HepG2 (cell line): Measurements from ENCODE around the gene TNS1. TPM values are rescaled to one million over a fixed set of nuclear protein-coding genes. Genes with fewer than 3 reads are reported as not detected.

Source experiments
- ATAC-seq: fragments of 200-7000 bp; cut with Tn5 transposase; 3 replicates; pipeline ENCODE4 v1.9.1; 2020; ENCODE audit warnings: mild to moderate bottlenecking, moderate library complexity
- BruUV-seq: library from RNA; stranded (reverse); fragments of 400-500 nt; replicated peaks from 2 replicates; lab custom pipeline; 2021; lab: Mats Ljungman, UMichigan
- CTCF ChIA-PET: fragments of 300-600 bp; formaldehyde crosslinking; extraction: SDS; loops from one replicate; lab custom pipeline; 2021; ENCODE audit warnings: low total read pairs, inconsistent platforms, low intra/inter-chr PET ratio; lab: Yijun Ruan, JAX
- POLR2A ChIA-PET: fragments of 350-600 bp; sonication (Branson Sonifier 250); formaldehyde crosslinking; loops from one replicate; lab custom pipeline; 2020; ENCODE audit warnings: antibody characterized with exemption, inconsistent platforms; lab: Yijun Ruan, JAX
- DNase-seq: peaks from one replicate; pipeline ENCODE4 v3.0.0-alpha.2; 2015; ENCODE audit warnings: low spot score
- FAIRE-seq: peaks from 3 replicates; lab custom pipeline; 2011; peaks lifted over from hg19 to GRCh38; lab: Jason Lieb, UNC
- H2AFZ ChIP-seq: one replicate; pipeline ENCODE4 v1.6.1; 2011; ENCODE audit warnings: low read length, inconsistent platforms
- H3K27ac ChIP-seq: fragments of 300-600 bp; 3 replicates; pipeline ENCODE4 v1.8.0; 2011; ENCODE audit warnings: mixed run types, mild to moderate bottlenecking, mixed read lengths, low read length, inconsistent platforms; ENCODE audit not compliant: insufficient read depth; ENCODE audit errors: extremely low read length
- H3K27me3 ChIP-seq, 2 experiments: fragments of 200-600 bp in 1 of 2; 2 replicates in 1 of 2; 3 replicates in 1 of 2; pipeline versions ENCODE4 v1.6.0 to v1.8.0; 2011; ENCODE audit warnings: low read length in 2 of 2, mild to moderate bottlenecking in 2 of 2, moderate library complexity in 2 of 2, inconsistent platforms in 1 of 2; ENCODE audit not compliant: insufficient read depth in 2 of 2, control insufficient read depth in 1 of 2
- H3K36me3 ChIP-seq, 2 experiments: fragments of 200-600 bp in 1 of 2; replicated peaks in 1 of 2; 2 replicates in 1 of 2; 3 replicates in 1 of 2; pipeline versions ENCODE4 v1.5.1 to v1.8.0; 2011; ENCODE audit warnings: low read length in 2 of 2, inconsistent platforms in 1 of 2; ENCODE audit not compliant: insufficient read depth in 2 of 2, control insufficient read depth in 1 of 2
- H3K4me1 ChIP-seq: 2 replicates; pipeline ENCODE4 v1.5.1; 2012; ENCODE audit warnings: low read length, inconsistent platforms; ENCODE audit not compliant: insufficient read depth
- H3K4me2 ChIP-seq: 2 replicates; pipeline ENCODE4 v1.6.0; 2011; ENCODE audit warnings: low read depth, low read length, inconsistent platforms
- H3K4me3 ChIP-seq, 3 experiments: fragments of 200-600 bp in 1 of 3; sonication (generic), shearing (Covaris generic) in 1 of 3; replicated peaks in 1 of 3; 2 replicates each; pipeline ENCODE4 v1.5.1; 2011 to 2016; ENCODE audit warnings: low read length in 3 of 3, inconsistent platforms in 2 of 3, low read depth in 2 of 3, mild to moderate bottlenecking in 2 of 3, control low read depth in 1 of 3, mixed read lengths in 1 of 3; ENCODE audit not compliant: insufficient read depth in 1 of 3
- H3K79me2 ChIP-seq: one replicate; pipeline ENCODE4 v1.6.1; 2011; ENCODE audit warnings: low read length, inconsistent platforms; ENCODE audit not compliant: insufficient read depth
- H3K9ac ChIP-seq: 2 replicates; pipeline ENCODE4 v1.6.0; 2011; ENCODE audit warnings: mild to moderate bottlenecking, low read depth, low read length, inconsistent platforms; ENCODE audit not compliant: insufficient read depth
- H3K9me3 ChIP-seq: 2 replicates; pipeline ENCODE4 v1.5.1; 2012; ENCODE audit warnings: mild to moderate bottlenecking, low read length
- H4K20me1 ChIP-seq: 2 replicates; pipeline ENCODE4 v1.6.0; 2011; ENCODE audit warnings: inconsistent platforms, mild to moderate bottlenecking, low read length, moderate library complexity; ENCODE audit not compliant: insufficient read depth
- CEBPB ChIP-seq: IDR thresholded peaks from 2 replicates; pipeline ENCODE4 v1.6.1; 2011; ENCODE audit warnings: low read depth, low read length, improper control_type of control experiment, borderline replicate concordance
- GLI4 ChIP-seq: sonication (generic); formaldehyde crosslinking; IDR thresholded peaks from 2 replicates; pipeline ENCODE4 v1.5.1; 2020; ENCODE audit warnings: missing genetic modification reagents, mild to moderate bottlenecking, moderate library complexity, borderline replicate concordance
- HMGA1 ChIP-seq: sonication (generic); formaldehyde crosslinking; conservative IDR thresholded peaks from 2 replicates; pipeline ENCODE4 v1.4.0; 2020; ENCODE audit warnings: missing genetic modification reagents
- MTF2 ChIP-seq: sonication (generic); formaldehyde crosslinking; IDR thresholded peaks from 2 replicates; pipeline ENCODE4 v1.5.0; 2020; ENCODE audit warnings: missing genetic modification reagents, borderline replicate concordance
- NCOA2 ChIP-seq: sonication (generic); formaldehyde crosslinking; IDR thresholded peaks from 2 replicates; pipeline ENCODE4 v1.8.0; 2022; ENCODE audit warnings: inconsistent platforms
- NFKBIZ ChIP-seq: IDR thresholded peaks from 2 replicates; pipeline ENCODE4 v1.6.1; 2018; ENCODE audit warnings: missing genetic modification reagents, missing compliant biosample characterization
- NFYB ChIP-seq: sonication (generic); formaldehyde crosslinking; IDR thresholded peaks from 2 replicates; pipeline ENCODE4 v1.4.0; 2020; ENCODE audit warnings: missing genetic modification reagents
- ZNF160 ChIP-seq: sonication (generic); formaldehyde crosslinking; IDR thresholded peaks from 2 replicates; pipeline ENCODE4 v1.8.0; 2022; ENCODE audit warnings: mild to moderate bottlenecking, inconsistent platforms, missing genetic modification reagents
- ZNF550 ChIP-seq: sonication (generic); formaldehyde crosslinking; IDR thresholded peaks from 2 replicates; pipeline ENCODE4 v1.4.0; 2020; ENCODE audit warnings: mild to moderate bottlenecking, missing genetic modification reagents, borderline replicate concordance
- ZNF609 ChIP-seq: sonication (generic); formaldehyde crosslinking; IDR thresholded peaks from 2 replicates; pipeline ENCODE4 v1.4.0; 2020; ENCODE audit warnings: mild to moderate bottlenecking, missing genetic modification reagents, borderline replicate concordance
- ZNF75D ChIP-seq: sonication (generic); formaldehyde crosslinking; IDR thresholded peaks from 2 replicates; pipeline ENCODE4 v1.8.1; 2023; ENCODE audit warnings: missing genetic modification reagents, mild to moderate bottlenecking, borderline replicate concordance
- WGBS: methylation state at CpG from one replicate; pipeline ENCODE4 v1.1.6; 2017; ENCODE audit warnings: low lambda C conversion rate; 5-methylcytosine and 5-hydroxymethylcytosine counted together
- in situ Hi-C: cut with HindIII; loops from 2 replicates; pipeline ENCODE4 v1.10.0; 2017; ENCODE audit warnings: low pct_unique_long_range_greater_than_20kb; ENCODE audit not compliant: extremely low pct_ligation_motif_present
- intact Hi-C: fragments of 100-400 bp; cut with micrococcal nuclease; formaldehyde crosslinking; loops from one replicate; pipeline ENCODE4 v1.10.0; 2022; ENCODE audit not compliant: unreplicated experiment
- polyA plus RNA-seq, 8 experiments: library from polyadenylated mRNA; depleted of rRNA in 3 of 8; stranded (reverse) in 7 of 8; unstranded in 1 of 8; fragments of >200 nt; fragmentation: Illumina TruSeq in 4 of 8; extraction: Trizol in 4 of 8; gene quantifications; 2 replicates each; pipeline versions ENCODE4 v1.2.1 to v1.2.3, GENCODE V29; 2011 to 2016; ENCODE audit warnings: low read depth in 4 of 8, missing spikeins in 1 of 8, mixed read lengths in 1 of 8; ENCODE audit not compliant: insufficient read depth in 1 of 8
- total RNA-seq, 5 experiments: library from RNA; depleted of rRNA; stranded (reverse); fragments of >200 nt; fragmentation: Illumina TruSeq; extraction: Trizol; gene quantifications; 2 replicates each; pipeline ENCODE4 v1.2.3, GENCODE V29; 2016; ENCODE audit warnings: low read depth in 1 of 5
- TF ChIP-seq, protein P1 (sequence below): sonication (generic); formaldehyde crosslinking; IDR thresholded peaks from 2 replicates; pipeline ENCODE4 v1.8.0; 2023; ENCODE audit warnings: mild to moderate bottlenecking, missing genetic modification reagents

TNS1 gene
- total and polyA plus RNA-seq, 2 of the 13 experiments (the other 11 are each of a cell fraction or from before 2014, with no cell fraction given), result 1.9 to 118 TPM

- DNase-seq (no peak), ATAC-seq (no peak), FAIRE-seq (no peak)
- no peaks in the 10 kb centered on the region for H3K9me3 ChIP-seq
- in situ Hi-C loops, result no loop called here
- H3K79me2 ChIP-seq, result no peaks in the 10 kb centered on the region
- peaks cover 24% of the 10 kb centered on the region for H3K4me1 ChIP-seq
- H3K9ac ChIP-seq, result no peak overlapping the region
- peaks cover 9 to 81% of the 10 kb centered on the region in 2 experiments; a peak in 4 of 5 replicates for H3K27me3 ChIP-seq
- no peak overlapping the region for H3K4me3 ChIP-seq
- intact Hi-C loops, result no loop called here
- H3K27ac ChIP-seq, result no peak overlapping the region
- TF ChIP-seq NFKBIZ (no peak), ZNF550 (CRISPR knock-in tag) (no peak)
- no TSS peak for BruUV-seq
- ChIA-PET CTCF (no interaction called here), POLR2A (no interaction called here)
- no peak overlapping the region for H3K4me2 ChIP-seq
- H2AFZ ChIP-seq, result no peak overlapping the region
- H3K36me3 ChIP-seq, result no peaks in the 10 kb centered on the region
- 45% methylated on average over 11 of the region's 11 CpGs for WGBS
- H4K20me1 ChIP-seq, result no peaks in the 10 kb centered on the region
Observed at GRCh38 chr2:217951521-217952247, 51.1 kb downstream of the TNS1 start.

DNA sequence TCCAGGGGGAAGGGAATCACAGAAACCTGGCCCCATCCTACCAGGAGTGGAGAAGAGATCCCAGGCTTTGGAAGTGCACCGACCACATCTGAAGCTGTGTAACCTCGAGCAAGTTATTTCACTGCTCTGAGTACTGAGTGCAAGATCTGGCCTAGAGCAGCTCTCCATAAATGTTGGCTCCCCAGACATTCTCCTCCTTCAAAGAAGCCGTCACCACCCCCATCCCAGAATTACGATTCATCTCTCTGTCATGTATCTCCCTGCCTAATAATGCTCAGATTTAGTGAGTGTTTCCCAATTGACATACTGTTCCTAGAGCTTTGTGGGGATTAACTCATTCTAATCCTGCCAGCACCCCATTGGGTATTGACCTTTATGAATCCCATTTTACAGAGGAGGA lies 51.7 kb downstream of the TNS1 start:
- in situ Hi-C loops, result no loop called here
- intact Hi-C loops, result no loop called here
- CTCF ChIA-PET, result interaction anchor here (0.7 kb wide), 1 partner anchor 781 kb away, joined by 3 read pairs; no protein-coding TSS in a partner anchor
- no peak for TF ChIP-seq ZNF609 (CRISPR knock-in tag)
- no peak for TF ChIP-seq CEBPB
- no peak for TF ChIP-seq NFYB (CRISPR knock-in tag)
- no peak for TF ChIP-seq GLI4 (CRISPR knock-in tag)
- no peak for TF ChIP-seq MTF2 (CRISPR knock-in tag)
- TF ChIP-seq ZNF160 (CRISPR knock-in tag), result no peak
- TF ChIP-seq ZNF75D, result no peak
- TF ChIP-seq NCOA2, result no peak
- TF ChIP-seq HMGA1 (CRISPR knock-in tag), result no peak
- TF ChIP-seq, protein P1, sequence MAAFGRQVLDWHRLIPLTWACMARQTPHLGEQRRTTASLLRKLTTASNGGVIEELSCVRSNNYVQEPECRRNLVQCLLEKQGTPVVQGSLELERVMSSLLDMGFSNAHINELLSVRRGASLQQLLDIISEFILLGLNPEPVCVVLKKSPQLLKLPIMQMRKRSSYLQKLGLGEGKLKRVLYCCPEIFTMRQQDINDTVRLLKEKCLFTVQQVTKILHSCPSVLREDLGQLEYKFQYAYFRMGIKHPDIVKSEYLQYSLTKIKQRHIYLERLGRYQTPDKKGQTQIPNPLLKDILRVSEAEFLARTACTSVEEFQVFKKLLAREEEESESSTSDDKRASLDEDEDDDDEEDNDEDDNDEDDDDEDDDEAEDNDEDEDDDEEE (CRISPR knock-in tag), result no peak

More for the DNA sequence above, 51.7 kb downstream of the TNS1 start:
- H3K9me3 ChIP-seq, result no peaks in the 10 kb centered on the region
- H3K27me3 ChIP-seq, result peaks cover 10 to 81% of the 10 kb centered on the region in 2 experiments; a peak in 4 of 5 replicates
- BruUV-seq, result no TSS peak
- H3K36me3 ChIP-seq, result no peaks in the 10 kb centered on the region
- no peak overlapping the region for H3K4me2 ChIP-seq
- H3K4me3 ChIP-seq, result no peak overlapping the region
- H3K27ac ChIP-seq, result no peak overlapping the region
- no peak overlapping the region for H2AFZ ChIP-seq
- FAIRE-seq (no peak), ATAC-seq (no peak), DNase-seq (no peak)
- 25% methylated on average over 4 of the region's 4 CpGs for WGBS
- POLR2A ChIA-PET, result no interaction called here
- H3K9ac ChIP-seq, result no peak overlapping the region
- no peaks in the 10 kb centered on the region for H3K79me2 ChIP-seq
- no peaks in the 10 kb centered on the region for H4K20me1 ChIP-seq
- peaks cover 24% of the 10 kb centered on the region for H3K4me1 ChIP-seq
